ENCODE data around the gene LRRC72. TPM values are rescaled to one million over a fixed set of nuclear protein-coding genes. Genes with fewer than 3 reads are reported as not detected.

The LRRC72 gene
- total and polyA plus RNA-seq, 2 experiments from 2014 or later, result not detected

GRCh38 chr7:16514729-16515128 is 11.9 kb upstream of the LRRC72 start:
- Mint-ChIP-seq H3K4me3 (no peak overlapping the region), H3K27me3 (ENCODE audit: insufficient read depth, low read depth, poor library complexity) (no peaks in the 10 kb centered on the region), H3K27ac (no peak overlapping the region), H3K36me3 (ENCODE audit: low read depth) (no peaks in the 10 kb centered on the region), H3K9me3 (no peaks in the 10 kb centered on the region), H3K4me1 (peaks cover 9% of the 10 kb centered on the region; the same call in 1 of the 3 replicates)
- Histone ChIP-seq H3K9me2 (ENCODE audit: insufficient read depth) (peaks cover 6% of the 10 kb centered on the region; the same call in 1 of the 2 replicates), H3K27ac (ENCODE audit: low read depth) (no peak overlapping the region), H3K4me2 (no peak overlapping the region), H3K4me3 (no peak overlapping the region), H3K79me2 (replicated peaks; ENCODE audit: insufficient read depth) (no peaks in the 10 kb centered on the region), H3K4me1 (ENCODE audit: insufficient read depth) (peaks cover 8% of the 10 kb centered on the region; the same call in 1 of the 2 replicates), H3K27me3 (ENCODE audit: insufficient read depth) (no peaks in the 10 kb centered on the region), H3K36me3 (ENCODE audit: insufficient read depth) (no peaks in the 10 kb centered on the region), H4K20me1 (replicated peaks; ENCODE audit: insufficient read depth) (no peaks in the 10 kb centered on the region), H2AFZ (no peak overlapping the region), H3F3A (replicated peaks; ENCODE audit: low read depth) (no peaks in the 10 kb centered on the region)
- DNase-seq (ENCODE audit: low spot score) (no peak), ATAC-seq (no peak)
- TF ChIP-seq ETS1 (IDR thresholded peaks at IDR 0.05), result no peak
- no peak for TF ChIP-seq EZH2phosphoT487 (IDR thresholded peaks at IDR 0.05; ENCODE audit: unreplicated experiment)
- no peak for TF ChIP-seq EZH2 (IDR thresholded peaks at IDR 0.05; ENCODE audit: low read depth, unreplicated experiment)
- no peak for TF ChIP-seq CREB1 (CRISPR knock-in tag; IDR thresholded peaks at IDR 0.05; ENCODE audit: low read depth)
- no peak for TF ChIP-seq POLR2AphosphoS5 (IDR thresholded peaks at IDR 0.05; ENCODE audit: low read depth)
- TF ChIP-seq ZNF114 (CRISPR knock-in tag; IDR thresholded peaks at IDR 0.05), result no peak
- TF ChIP-seq NANOG (IDR thresholded peaks at IDR 0.05; ENCODE audit: borderline replicate concordance), result no peak
- no peak for TF ChIP-seq JUNB (IDR thresholded peaks at IDR 0.05; ENCODE audit: unreplicated experiment)
- no peak for TF ChIP-seq CTCF (conservative IDR thresholded peaks at IDR 0.05; ENCODE audit: low read depth in 2 of 2)
- TF ChIP-seq ZNF462 (CRISPR knock-in tag; IDR thresholded peaks at IDR 0.05), result no peak
- TF ChIP-seq REST (IDR thresholded peaks at IDR 0.05; ENCODE audit: unreplicated experiment), result no peak
- TF ChIP-seq STAT1 (IDR thresholded peaks at IDR 0.05; ENCODE audit: unreplicated experiment), result no peak
- no peak for TF ChIP-seq ZNF331 (CRISPR knock-in tag; IDR thresholded peaks at IDR 0.05; ENCODE audit: low read depth)
